ENCODE results near the gene CXCL1. TPM values are rescaled to one million over a fixed set of nuclear protein-coding genes. Genes with fewer than 3 reads are reported as not detected.

The CXCL1 gene
- total RNA-seq, 1 donor: 4.7 TPM

DNA sequence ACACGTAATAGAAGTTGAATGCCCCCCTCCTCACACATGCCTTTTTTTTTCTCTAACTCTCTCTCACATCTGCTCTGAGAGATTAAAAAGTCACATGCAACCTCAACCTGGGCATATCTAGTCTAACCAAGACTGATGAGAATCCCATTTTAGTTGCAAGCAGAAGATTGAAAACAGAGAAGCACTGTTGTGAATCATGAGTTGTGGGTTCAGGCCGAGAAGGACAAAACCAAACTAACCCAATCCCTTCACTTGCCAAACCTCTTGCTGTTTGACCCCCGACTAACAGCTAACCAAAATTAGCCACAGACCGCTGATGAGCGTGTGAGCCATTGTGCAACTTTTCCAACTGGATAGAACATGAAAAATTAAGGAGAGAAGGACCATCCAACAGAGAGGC is 31.8 kb downstream of the CXCL1 start:
- H3K36me3 ChIP-seq (ENCODE audit: insufficient read depth, low read length): no peaks in the 10 kb centered on the region

DNA sequence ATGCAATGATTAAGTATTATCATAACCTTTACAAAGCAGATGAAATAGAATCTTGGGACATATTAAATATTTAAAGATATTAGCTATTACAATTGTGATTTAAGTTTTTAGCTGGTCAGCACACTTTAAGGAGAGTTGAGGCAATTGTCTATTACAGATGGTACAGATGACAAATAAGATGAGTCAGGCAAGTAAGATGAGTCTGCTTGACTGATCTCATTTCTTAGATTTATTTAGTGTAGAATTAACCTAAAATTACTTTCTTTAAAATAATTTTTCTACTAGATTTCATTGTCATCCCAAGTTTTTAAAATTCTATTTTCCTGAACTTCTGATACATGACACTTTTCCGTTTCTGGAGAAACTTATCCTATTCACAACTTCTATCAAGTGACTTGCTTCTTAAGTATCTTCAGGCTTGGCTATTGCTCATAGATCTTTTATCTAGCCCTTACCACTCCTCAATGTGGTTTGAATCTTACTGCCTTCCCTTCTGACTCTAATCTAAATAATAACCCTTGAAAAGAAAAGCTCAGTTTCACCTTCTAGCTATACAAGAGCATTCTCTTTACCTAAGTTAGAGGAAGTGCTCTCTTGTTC is 32.9 kb downstream of the CXCL1 start:
- Histone ChIP-seq H3K4me3 (ENCODE audit: insufficient read depth, low read length) (no peak overlapping the region), H3K36me3 (ENCODE audit: insufficient read depth, low read length) (no peaks in the 10 kb centered on the region), H3K4me2 (ENCODE audit: insufficient read depth, low read length) (peak overlapping the region; percentile 5)

More for the DNA sequence above, 31.8 kb downstream of the CXCL1 start:
- no peaks in the 10 kb centered on the region for H3K9me3 ChIP-seq (ENCODE audit: low read depth, low read length)
- no peak for DNase-seq (ENCODE audit: insufficient read length, low spot score, missing footprints)
- TF ChIP-seq, protein P1, sequence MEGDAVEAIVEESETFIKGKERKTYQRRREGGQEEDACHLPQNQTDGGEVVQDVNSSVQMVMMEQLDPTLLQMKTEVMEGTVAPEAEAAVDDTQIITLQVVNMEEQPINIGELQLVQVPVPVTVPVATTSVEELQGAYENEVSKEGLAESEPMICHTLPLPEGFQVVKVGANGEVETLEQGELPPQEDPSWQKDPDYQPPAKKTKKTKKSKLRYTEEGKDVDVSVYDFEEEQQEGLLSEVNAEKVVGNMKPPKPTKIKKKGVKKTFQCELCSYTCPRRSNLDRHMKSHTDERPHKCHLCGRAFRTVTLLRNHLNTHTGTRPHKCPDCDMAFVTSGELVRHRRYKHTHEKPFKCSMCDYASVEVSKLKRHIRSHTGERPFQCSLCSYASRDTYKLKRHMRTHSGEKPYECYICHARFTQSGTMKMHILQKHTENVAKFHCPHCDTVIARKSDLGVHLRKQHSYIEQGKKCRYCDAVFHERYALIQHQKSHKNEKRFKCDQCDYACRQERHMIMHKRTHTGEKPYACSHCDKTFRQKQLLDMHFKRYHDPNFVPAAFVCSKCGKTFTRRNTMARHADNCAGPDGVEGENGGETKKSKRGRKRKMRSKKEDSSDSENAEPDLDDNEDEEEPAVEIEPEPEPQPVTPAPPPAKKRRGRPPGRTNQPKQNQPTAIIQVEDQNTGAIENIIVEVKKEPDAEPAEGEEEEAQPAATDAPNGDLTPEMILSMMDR (IDR thresholded peaks at IDR 0.05; ENCODE audit: extremely low read depth, low read depth, low read length): no peak
- no peaks in the 10 kb centered on the region for H3K79me2 ChIP-seq (ENCODE audit: insufficient read depth, low read length)
- H3K4me2 ChIP-seq (ENCODE audit: insufficient read depth, low read length): no peak overlapping the region
- H3K27ac ChIP-seq (ENCODE audit: low read depth, low read length): peak overlapping the region; percentile 24
- no peak overlapping the region for H3K4me3 ChIP-seq (ENCODE audit: insufficient read depth, low read length)
- H3K27me3 ChIP-seq (ENCODE audit: insufficient read depth, low read length): no peaks in the 10 kb centered on the region
- no peak overlapping the region for H2AFZ ChIP-seq (ENCODE audit: low read length)
- H3K4me1 ChIP-seq (ENCODE audit: insufficient read depth, low read length): peaks cover 38% of the 10 kb centered on the region
- no peaks in the 10 kb centered on the region for H4K20me1 ChIP-seq (ENCODE audit: insufficient read depth, low read length)

DNA sequence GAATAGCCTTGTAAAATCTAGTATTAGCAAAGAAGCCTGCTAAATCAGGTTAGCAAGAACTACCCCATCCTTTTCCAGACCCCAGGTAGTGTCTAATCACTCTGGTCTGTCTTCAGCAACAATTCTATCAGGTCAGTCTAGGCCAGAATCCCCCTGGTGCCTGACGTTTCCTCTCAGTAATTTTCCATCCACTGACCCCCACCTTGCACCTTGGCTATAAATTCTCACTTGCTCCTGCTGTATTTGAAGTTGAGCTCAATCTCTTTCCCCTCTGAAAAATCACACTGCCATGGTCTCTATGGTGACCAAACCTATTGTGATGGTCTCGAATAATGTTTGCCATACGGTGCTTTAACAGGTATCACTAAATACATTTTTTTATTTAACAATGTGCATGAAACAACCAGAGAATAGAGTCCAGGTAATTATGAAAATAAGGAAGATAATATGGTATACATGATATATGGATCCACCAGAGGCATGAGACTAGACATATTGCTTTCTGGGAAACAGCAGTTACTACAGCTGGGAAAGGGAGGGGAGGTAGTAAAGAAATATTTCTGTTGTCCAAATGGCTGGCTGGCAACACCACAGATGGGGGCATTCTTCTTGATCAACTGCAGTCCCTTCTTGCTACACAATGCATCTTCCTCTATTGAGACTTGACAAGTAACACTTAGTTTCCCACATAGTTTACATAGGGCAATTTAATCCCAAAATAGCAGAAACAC is 33.8 kb downstream of the CXCL1 start:
- H3K36me3 ChIP-seq (ENCODE audit: insufficient read depth, low read length): no peaks in the 10 kb centered on the region
- TF ChIP-seq, protein P1 (IDR thresholded peaks at IDR 0.05; ENCODE audit: extremely low read depth, low read depth, low read length): no peak
- no peaks in the 10 kb centered on the region for H3K27me3 ChIP-seq (ENCODE audit: insufficient read depth, low read length)
- no peak overlapping the region for H3K27ac ChIP-seq (ENCODE audit: low read depth, low read length)
- no peaks in the 10 kb centered on the region for H3K9me3 ChIP-seq (ENCODE audit: low read depth, low read length)
- H3K4me3 ChIP-seq (ENCODE audit: insufficient read depth, low read length): no peak overlapping the region
- no peak for DNase-seq (ENCODE audit: insufficient read length, low spot score, missing footprints)
- no peak overlapping the region for H2AFZ ChIP-seq (ENCODE audit: low read length)
- H3K79me2 ChIP-seq (ENCODE audit: insufficient read depth, low read length): no peaks in the 10 kb centered on the region
- H3K4me2 ChIP-seq (ENCODE audit: insufficient read depth, low read length): peak overlapping the region; percentile 5
- H4K20me1 ChIP-seq (ENCODE audit: insufficient read depth, low read length): no peaks in the 10 kb centered on the region
- H3K4me1 ChIP-seq (ENCODE audit: insufficient read depth, low read length): peaks cover 26% of the 10 kb centered on the region

More for the DNA sequence above, 32.9 kb downstream of the CXCL1 start:
- no peak for DNase-seq (ENCODE audit: insufficient read length, low spot score, missing footprints)
- TF ChIP-seq, protein P1 (IDR thresholded peaks at IDR 0.05; ENCODE audit: extremely low read depth, low read depth, low read length): no peak
- no peaks in the 10 kb centered on the region for H4K20me1 ChIP-seq (ENCODE audit: insufficient read depth, low read length)
- peaks cover 33% of the 10 kb centered on the region for H3K4me1 ChIP-seq (ENCODE audit: insufficient read depth, low read length)
- H3K27me3 ChIP-seq (ENCODE audit: insufficient read depth, low read length): no peaks in the 10 kb centered on the region
- no peak overlapping the region for H2AFZ ChIP-seq (ENCODE audit: low read length)
- no peaks in the 10 kb centered on the region for H3K79me2 ChIP-seq (ENCODE audit: insufficient read depth, low read length)
- H3K9me3 ChIP-seq (ENCODE audit: low read depth, low read length): no peaks in the 10 kb centered on the region
- H3K27ac ChIP-seq (ENCODE audit: low read depth, low read length): no peak overlapping the region

DNA sequence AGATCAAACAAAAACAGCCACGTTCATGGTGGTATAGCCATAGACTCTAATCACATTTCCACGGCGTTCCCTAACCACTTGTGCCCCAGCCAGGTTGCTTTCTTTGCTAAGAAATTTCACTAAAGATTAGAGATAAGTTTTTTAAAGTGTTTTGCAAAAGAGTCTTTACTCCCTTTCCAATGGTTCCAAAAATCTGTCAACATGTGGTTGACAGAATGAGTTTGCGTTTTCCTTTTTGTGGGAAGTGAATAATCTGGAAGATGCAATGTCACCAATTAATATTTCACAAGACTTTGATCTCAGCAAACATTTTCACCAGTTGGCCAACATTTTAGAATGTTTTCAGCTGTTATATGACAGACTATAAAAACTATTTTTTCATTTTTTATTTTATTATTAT is 35.3 kb downstream of the CXCL1 start:
- Histone ChIP-seq H3K4me2 (ENCODE audit: insufficient read depth, low read length) (no peak overlapping the region), H3K27me3 (ENCODE audit: insufficient read depth, low read length) (no peaks in the 10 kb centered on the region), H3K9me3 (ENCODE audit: low read depth, low read length) (no peaks in the 10 kb centered on the region), H3K4me3 (ENCODE audit: insufficient read depth, low read length) (no peak overlapping the region), H2AFZ (ENCODE audit: low read length) (no peak overlapping the region), H3K79me2 (ENCODE audit: insufficient read depth, low read length) (no peaks in the 10 kb centered on the region), H4K20me1 (ENCODE audit: insufficient read depth, low read length) (no peaks in the 10 kb centered on the region), H3K36me3 (ENCODE audit: insufficient read depth, low read length) (no peaks in the 10 kb centered on the region), H3K4me1 (ENCODE audit: insufficient read depth, low read length) (peaks cover 25% of the 10 kb centered on the region), H3K27ac (ENCODE audit: low read depth, low read length) (no peak overlapping the region)
- TF ChIP-seq, protein P1 (IDR thresholded peaks at IDR 0.05; ENCODE audit: extremely low read depth, low read depth, low read length): no peak
- no peak for DNase-seq (ENCODE audit: insufficient read length, low spot score, missing footprints)

Data from osteoblast (primary cell).